WTC11 (cell line): Measurements from ENCODE around the gene NUAK1.

Source experiments
- ATF2 ChIP-seq: sonication (generic); formaldehyde crosslinking; IDR thresholded peaks from 2 replicates; pipeline ENCODE4 v1.8.1; 2022; ENCODE audit warnings: low read depth, missing genetic modification reagents, borderline replicate concordance
- E2F5 ChIP-seq: sonication (generic); formaldehyde crosslinking; IDR thresholded peaks from 2 replicates; pipeline ENCODE4 v1.8.1; 2022; ENCODE audit warnings: mild to moderate bottlenecking, moderate library complexity, missing genetic modification reagents

GRCh38 chr12:106145539-106146447 is 7.0 kb upstream of the NUAK1 start:
- TF ChIP-seq ATF2 (no peak), E2F5 (CRISPR knock-in tag) (no peak)
